NCI-H2029 (cell line): ENCODE results near the gene EED.

Source experiments
- DNase-seq: peaks from one replicate; lab custom pipeline; 2025; lab: John Stamatoyannopoulos, UW

The EED gene

GRCh38 chr11:86244522-86245368 lies at the start of gene EED:
EED (plus strand) TSS chr11:86244753; CDS start chr11:86245230, 477 bp downstream.
- DNase-seq = peak; percentile 94

- no peak for DNase-seq
Measured at GRCh38 chr11:86194998-86195397, 49.6 kb upstream of the EED start.

GRCh38 chr11:86196085-86196696 lies 48.4 kb upstream of the EED start:
- no peak for DNase-seq

GRCh38 chr11:86196913-86197312 lies 47.6 kb upstream of the EED start:
- DNase-seq = no peak

- no peak for DNase-seq
Measured at GRCh38 chr11:86197448-86197847, 47.1 kb upstream of the EED start.

- no peak for DNase-seq
Measured at GRCh38 chr11:86198139-86198538, 46.4 kb upstream of the EED start.

GRCh38 chr11:86199354-86199753 lies 45.2 kb upstream of the EED start:
- DNase-seq = no peak

GRCh38 chr11:86201371-86201884 lies 43.1 kb upstream of the EED start:
- no peak for DNase-seq

GRCh38 chr11:86202013-86202336 lies 42.6 kb upstream of the EED start:
- DNase-seq = no peak

GRCh38 chr11:86204356-86204755 lies 40.2 kb upstream of the EED start:
- no peak for DNase-seq

- DNase-seq = no peak
Measured at GRCh38 chr11:86205421-86206336, 38.9 kb upstream of the EED start.

- DNase-seq = no peak
Measured at GRCh38 chr11:86206337-86206695, 38.2 kb upstream of the EED start.

GRCh38 chr11:86207413-86207812 lies 37.1 kb upstream of the EED start:
- DNase-seq = no peak

GRCh38 chr11:86208572-86208971 lies 36.0 kb upstream of the EED start:
- no peak for DNase-seq

- no peak for DNase-seq
Measured at GRCh38 chr11:86209806-86210657, 34.5 kb upstream of the EED start.

GRCh38 chr11:86210898-86211297 lies 33.7 kb upstream of the EED start:
- DNase-seq = no peak

GRCh38 chr11:86211619-86212018 lies 32.9 kb upstream of the EED start:
- DNase-seq = no peak

GRCh38 chr11:86212019-86212611 lies 32.4 kb upstream of the EED start:
- DNase-seq = no peak

- no peak for DNase-seq
Measured at GRCh38 chr11:86214710-86215109, 29.8 kb upstream of the EED start.

- DNase-seq = peak; percentile 56
Measured at GRCh38 chr11:86218125-86219084, 26.1 kb upstream of the EED start.
